ENCODE data around the gene AGBL1. TPM values are rescaled to one million over a fixed set of nuclear protein-coding genes. Genes with fewer than 3 reads are reported as not detected.

The AGBL1 gene
- total RNA-seq, 2 donors from 2014 or later = not detected

DNA sequence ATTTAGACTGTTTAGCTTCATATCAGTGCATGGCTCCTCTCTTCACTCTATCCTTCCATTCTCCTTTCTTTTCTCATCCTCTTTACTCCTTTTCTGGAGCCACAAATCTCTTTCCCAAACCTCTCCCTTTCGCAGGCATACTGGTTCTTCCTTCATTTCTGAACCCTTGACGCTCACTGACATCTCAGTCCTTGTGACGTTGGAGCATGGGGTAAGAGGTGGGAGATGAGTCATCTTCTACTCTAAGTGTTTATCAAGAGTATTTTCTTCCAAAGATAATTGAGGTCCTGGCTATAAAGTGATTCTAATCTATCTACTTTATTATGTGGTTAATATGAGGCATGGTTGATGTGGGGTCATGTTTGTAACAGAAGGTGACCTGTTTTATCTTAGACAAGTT is 414.2 kb downstream of the AGBL1 start:
- TF ChIP-seq, protein P1, sequence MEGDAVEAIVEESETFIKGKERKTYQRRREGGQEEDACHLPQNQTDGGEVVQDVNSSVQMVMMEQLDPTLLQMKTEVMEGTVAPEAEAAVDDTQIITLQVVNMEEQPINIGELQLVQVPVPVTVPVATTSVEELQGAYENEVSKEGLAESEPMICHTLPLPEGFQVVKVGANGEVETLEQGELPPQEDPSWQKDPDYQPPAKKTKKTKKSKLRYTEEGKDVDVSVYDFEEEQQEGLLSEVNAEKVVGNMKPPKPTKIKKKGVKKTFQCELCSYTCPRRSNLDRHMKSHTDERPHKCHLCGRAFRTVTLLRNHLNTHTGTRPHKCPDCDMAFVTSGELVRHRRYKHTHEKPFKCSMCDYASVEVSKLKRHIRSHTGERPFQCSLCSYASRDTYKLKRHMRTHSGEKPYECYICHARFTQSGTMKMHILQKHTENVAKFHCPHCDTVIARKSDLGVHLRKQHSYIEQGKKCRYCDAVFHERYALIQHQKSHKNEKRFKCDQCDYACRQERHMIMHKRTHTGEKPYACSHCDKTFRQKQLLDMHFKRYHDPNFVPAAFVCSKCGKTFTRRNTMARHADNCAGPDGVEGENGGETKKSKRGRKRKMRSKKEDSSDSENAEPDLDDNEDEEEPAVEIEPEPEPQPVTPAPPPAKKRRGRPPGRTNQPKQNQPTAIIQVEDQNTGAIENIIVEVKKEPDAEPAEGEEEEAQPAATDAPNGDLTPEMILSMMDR (IDR thresholded peaks at IDR 0.05) = no peak
- no peaks in the 10 kb centered on the region for H3K4me1 ChIP-seq
- 53 to 54% methylated on average over 3 of the region's 3 CpGs for WGBS, 2 donors
- ATAC-seq (no peak), DNase-seq (no peak)
- H3K36me3 ChIP-seq (replicated peaks in 1 of 2; ENCODE audit: insufficient read depth in 1 of 2, low read depth in 2 of 2) = no peaks in the 10 kb centered on the region
- no peaks in the 10 kb centered on the region for H3K27me3 ChIP-seq
- H3K27ac ChIP-seq = no peak overlapping the region
- no peaks in the 10 kb centered on the region for H3K9me3 ChIP-seq
- H3K4me3 ChIP-seq = no peak overlapping the region
- intact Hi-C loops (cut with DNase I) = no loop called here

DNA sequence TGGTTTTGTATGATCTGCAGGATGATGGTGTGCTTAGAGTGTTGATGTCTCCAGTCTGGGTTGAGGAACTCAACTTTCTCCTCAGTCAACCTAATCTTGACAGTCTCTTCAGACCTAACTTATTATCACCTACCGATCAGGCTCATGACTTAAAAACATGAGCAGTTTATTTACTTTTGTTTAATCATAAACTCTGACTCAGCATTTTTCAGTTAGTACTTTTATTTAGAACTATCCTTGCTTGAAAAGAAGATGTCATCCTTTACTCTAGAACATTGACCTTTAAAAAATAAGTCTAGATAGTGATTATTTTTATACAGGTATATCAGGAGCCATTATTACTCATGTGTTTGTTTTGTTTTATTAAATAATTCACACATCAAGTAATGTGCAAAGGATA is 414.8 kb downstream of the AGBL1 start:
- TF ChIP-seq POLR2A (IDR thresholded peaks at IDR 0.05) = no peak
- TF ChIP-seq, protein P1 (IDR thresholded peaks at IDR 0.05) = no peak
- Histone ChIP-seq H3K27me3 (no peaks in the 10 kb centered on the region), H3K4me3 (no peak overlapping the region), H3K36me3 (replicated peaks in 1 of 2; ENCODE audit: insufficient read depth in 1 of 2, low read depth in 2 of 2) (no peaks in the 10 kb centered on the region), H3K4me1 (no peaks in the 10 kb centered on the region), H3K9me3 (no peaks in the 10 kb centered on the region), H3K27ac (no peak overlapping the region)
- ATAC-seq = no peak
- WGBS, 2 donors = 27 to 39% methylated on average over 1 of the region's 1 CpG
- DNase-seq = no peak
- intact Hi-C loops (cut with DNase I) = no loop called here

DNA sequence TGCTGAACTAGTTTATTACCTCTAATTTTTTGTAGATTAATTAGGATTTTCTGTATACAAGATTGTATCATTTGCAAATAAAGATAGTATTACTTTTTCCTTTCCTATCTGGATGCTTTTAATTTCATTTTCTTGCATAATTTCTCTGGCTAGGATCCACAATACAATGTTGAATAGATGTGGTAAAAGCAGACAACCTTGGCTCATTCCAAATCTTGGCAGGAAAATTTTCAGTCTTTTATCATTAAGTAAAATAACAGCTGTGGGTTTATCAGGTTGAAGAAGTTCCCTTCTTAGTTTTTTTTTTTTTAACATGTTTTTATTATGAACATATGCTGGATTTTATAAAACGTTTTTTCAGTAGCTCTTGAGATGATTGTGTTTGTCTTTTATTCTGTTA is 422.6 kb downstream of the AGBL1 start:
- Histone ChIP-seq H3K4me3 (no peak overlapping the region), H3K27ac (no peak overlapping the region), H3K4me1 (no peaks in the 10 kb centered on the region), H3K27me3 (no peaks in the 10 kb centered on the region), H3K9me3 (no peaks in the 10 kb centered on the region), H3K36me3 (replicated peaks in 1 of 2; ENCODE audit: insufficient read depth in 1 of 2, low read depth in 2 of 2) (no peaks in the 10 kb centered on the region)
- DNase-seq (no peak), ATAC-seq (no peak)
- no peak for TF ChIP-seq POLR2A (IDR thresholded peaks at IDR 0.05)
- TF ChIP-seq, protein P1 (IDR thresholded peaks at IDR 0.05) = no peak
- 8 to 9% methylated on average over 1 of the region's 1 CpG for WGBS, 2 donors
- intact Hi-C loops (cut with DNase I) = no loop called here

DNA sequence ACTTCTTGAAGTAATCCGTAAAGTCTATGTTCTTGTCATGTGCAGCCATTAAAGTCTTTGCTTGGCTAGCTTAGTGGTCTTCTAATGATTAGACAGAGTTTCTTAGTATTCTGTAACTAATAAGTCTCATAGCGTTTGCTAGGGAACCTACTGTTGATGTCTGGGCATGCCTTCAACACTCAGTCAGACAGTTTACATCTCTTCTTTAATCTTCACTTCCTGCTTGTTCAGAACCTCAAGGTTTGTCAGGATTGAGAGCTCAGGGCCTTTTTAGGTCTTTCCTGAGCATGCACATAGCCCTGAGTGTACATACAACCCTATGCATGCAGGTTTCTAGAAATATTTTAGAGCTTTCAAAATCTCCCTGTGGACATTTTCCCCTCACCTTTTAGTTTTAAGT is 426.3 kb downstream of the AGBL1 start:
- DNase-seq (no peak), ATAC-seq (no peak)
- 74 to 79% methylated on average over 2 of the region's 2 CpGs for whole genome bisulfite sequencing, 2 donors
- H3K9me3 ChIP-seq = no peaks in the 10 kb centered on the region
- H3K4me1 ChIP-seq = no peaks in the 10 kb centered on the region
- no peak for TF ChIP-seq POLR2A (IDR thresholded peaks at IDR 0.05)
- TF ChIP-seq, protein P1 (IDR thresholded peaks at IDR 0.05) = no peak
- intact Hi-C loops (cut with DNase I) = no loop called here
- no peak overlapping the region for H3K27ac ChIP-seq
- H3K36me3 ChIP-seq (replicated peaks in 1 of 2; ENCODE audit: insufficient read depth in 1 of 2, low read depth in 2 of 2) = no peaks in the 10 kb centered on the region
- no peaks in the 10 kb centered on the region for H3K27me3 ChIP-seq
- no peak overlapping the region for H3K4me3 ChIP-seq

DNA sequence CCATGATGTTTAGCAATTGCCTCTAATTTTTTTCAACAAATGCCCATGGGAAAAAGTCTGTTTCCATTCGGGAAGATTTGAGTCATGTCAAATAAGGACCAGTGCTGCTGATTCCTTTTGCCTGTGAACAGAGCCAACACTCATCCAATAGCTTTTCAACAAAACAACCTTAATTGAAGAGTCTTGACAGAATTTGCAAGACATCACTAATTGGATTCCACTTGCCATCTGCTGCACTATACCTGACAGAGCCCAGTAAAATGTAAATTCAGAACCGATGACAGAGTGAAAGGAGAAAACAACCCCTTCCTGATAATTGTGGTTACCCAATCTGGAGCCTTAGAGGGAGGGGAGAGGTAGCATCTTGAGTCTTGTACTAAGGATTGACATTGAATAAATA is 426.7 kb downstream of the AGBL1 start:
- no peaks in the 10 kb centered on the region for H3K9me3 ChIP-seq
- no peaks in the 10 kb centered on the region for H3K4me1 ChIP-seq
- H3K4me3 ChIP-seq = no peak overlapping the region
- intact Hi-C loops (cut with DNase I) = no loop called here
- ATAC-seq (no peak), DNase-seq (no peak)
- no peak overlapping the region for H3K27ac ChIP-seq
- no peaks in the 10 kb centered on the region for H3K27me3 ChIP-seq
- no peaks in the 10 kb centered on the region for H3K36me3 ChIP-seq (replicated peaks in 1 of 2; ENCODE audit: insufficient read depth in 1 of 2, low read depth in 2 of 2)
- 42 to 43% methylated on average over 2 of the region's 2 CpGs for WGBS, 2 donors
- no peak for TF ChIP-seq POLR2A (IDR thresholded peaks at IDR 0.05)
- TF ChIP-seq, protein P1 (IDR thresholded peaks at IDR 0.05) = no peak
